Right lung (tissue), 5 donors: ENCODE data around the gene ARHGAP32. TPM values are rescaled to one million over a fixed set of nuclear protein-coding genes. Genes with fewer than 3 reads are reported as not detected.

Source experiments
- DNase-seq, 2 donors: peaks; one replicate each; pipeline ENCODE4 v3.0.0-alpha.2; 2013
- polyA plus RNA-seq, 5 donors: library from polyadenylated mRNA; unstranded; fragments of 120-200 nt; gene quantifications; one replicate each; pipeline versions ENCODE4 v1.2.1 to v1.2.3, GENCODE V29; 2013; ENCODE audit warnings: inconsistent platforms in 1 of 5, low replicate concordance in 1 of 5; ENCODE audit not compliant: insufficient read length in 5 of 5, insufficient read depth in 1 of 5

Gene ARHGAP32
- polyA plus RNA-seq, 5 donors, result 11.2 to 17.5 (median 14.5) TPM

- peak; percentile 56 to 72 for DNase-seq
These were observed 235.5 kb downstream of the ARHGAP32 start for GRCh38 chr11:128956401-128957201.

GRCh38 chr11:128955636-128956035 is 236.5 kb downstream of the ARHGAP32 start:
- DNase-seq, result no peak

DNA sequence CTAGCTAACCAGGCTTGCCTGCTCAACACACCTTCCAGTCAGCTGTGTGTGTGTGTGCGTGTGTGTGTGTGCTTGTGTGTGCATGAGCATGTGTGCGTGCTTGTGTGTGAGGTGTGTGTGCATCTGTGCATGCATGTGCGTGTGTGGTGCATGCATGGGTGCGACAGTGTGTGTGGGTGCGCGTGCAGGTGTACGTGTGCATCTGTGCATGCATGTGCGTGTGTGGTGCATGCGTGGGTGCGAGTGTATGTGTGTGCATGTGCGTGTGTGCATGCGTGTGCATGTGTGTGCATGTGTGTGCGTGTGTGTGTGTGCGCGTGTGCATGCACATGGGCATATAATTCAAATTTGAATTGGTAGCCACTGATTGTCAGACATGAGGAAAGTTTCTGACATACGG is 239.0 kb downstream of the ARHGAP32 start:
- DNase-seq, result no peak

DNA sequence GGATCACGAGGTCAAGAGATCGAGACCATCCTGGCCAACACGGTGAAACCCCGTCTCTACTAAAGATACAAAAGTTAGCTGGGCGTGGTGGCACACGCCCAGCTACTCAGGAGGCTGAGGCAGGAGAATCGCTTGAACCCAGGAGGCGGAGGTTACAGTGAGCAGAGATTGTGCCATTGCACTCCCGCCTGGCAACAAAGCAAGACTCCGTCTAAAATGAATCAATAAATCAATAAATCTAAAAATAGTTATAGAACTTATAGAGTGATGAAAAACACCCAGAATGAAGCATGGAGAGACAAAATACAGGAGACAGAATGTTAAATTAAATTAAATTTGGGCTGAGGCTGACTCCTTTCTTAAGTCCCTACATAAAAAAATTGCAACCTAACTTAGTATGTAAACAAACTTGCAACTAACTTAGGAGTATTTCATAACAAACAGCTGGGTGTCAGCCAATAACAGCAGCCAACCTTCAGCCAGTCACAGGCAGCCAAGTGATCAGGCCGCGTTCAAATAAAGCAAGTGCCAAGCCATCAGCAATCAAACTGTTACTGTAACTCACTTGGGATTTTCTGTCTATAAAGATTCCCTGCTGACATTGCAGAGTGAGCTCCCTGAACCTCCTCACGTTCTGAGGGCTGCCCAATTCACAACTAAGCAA is 242.2 kb downstream of the ARHGAP32 start:
- peak; percentile 72 to 74 for DNase-seq

DNA sequence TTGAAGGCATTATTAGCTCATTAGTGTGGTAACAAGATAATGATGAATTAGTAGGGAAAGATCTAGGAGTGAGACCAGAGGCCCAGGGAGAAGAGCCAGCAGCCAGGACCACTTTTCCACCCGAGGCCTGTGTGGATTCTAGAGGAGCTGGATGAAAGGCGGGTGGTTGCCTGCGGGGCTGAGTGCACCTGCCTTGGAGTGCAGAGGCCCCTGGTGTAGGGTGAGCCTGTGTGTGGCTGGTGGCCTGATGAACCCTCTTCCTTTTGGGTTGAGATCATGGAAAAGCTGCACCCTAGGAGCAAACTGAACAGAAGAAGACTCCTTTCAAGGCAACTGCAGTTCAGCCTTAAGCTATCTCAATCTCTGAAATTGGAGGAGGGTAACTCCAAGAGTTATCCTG is 243.5 kb downstream of the ARHGAP32 start:
- no peak for DNase-seq

GRCh38 chr11:128947773-128948172 is 244.4 kb downstream of the ARHGAP32 start:
- DNase-seq, result no peak

GRCh38 chr11:128946648-128947047 is 245.5 kb downstream of the ARHGAP32 start:
- no peak for DNase-seq

DNA sequence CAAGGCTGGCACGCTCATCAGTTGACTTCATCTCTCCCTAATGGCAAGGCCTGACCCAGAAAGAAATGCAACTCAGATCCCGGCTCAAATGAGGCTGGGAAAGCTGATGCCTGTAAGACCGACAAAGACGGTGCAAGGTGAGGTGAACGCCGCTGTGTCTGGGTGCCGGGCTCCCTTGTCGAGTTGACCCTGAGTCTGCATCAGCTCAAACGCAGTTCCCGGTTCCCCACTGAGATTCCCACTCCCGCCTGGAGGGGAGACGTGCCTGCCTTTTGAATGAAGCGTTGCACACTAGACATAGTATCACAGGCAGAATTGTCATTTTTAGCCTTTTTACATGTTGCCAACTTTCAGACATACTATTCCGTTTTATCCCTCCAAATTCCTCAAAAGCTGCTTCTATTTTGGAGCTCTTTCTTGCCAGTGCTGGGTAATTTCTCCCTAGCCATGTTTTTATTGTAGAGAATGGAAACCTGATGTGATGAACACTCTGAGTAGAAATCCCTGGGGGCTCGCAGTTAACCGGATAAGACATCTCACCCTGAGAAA is 248.6 kb downstream of the ARHGAP32 start:
- no peak for DNase-seq

- no peak for DNase-seq
These were observed 249.2 kb downstream of the ARHGAP32 start, which contains the start of gene TP53AIP1 for GRCh38 chr11:128942817-128943427. TP53AIP1 (minus strand) TSS chr11:128942871; CDS start chr11:128937818, 5,053 bp downstream.

- DNase-seq, result no peak
These were observed 249.9 kb downstream of the ARHGAP32 start for GRCh38 chr11:128942272-128942612.

- no peak for DNase-seq
These were observed 250.4 kb downstream of the ARHGAP32 start for GRCh38 chr11:128941573-128942271.

- DNase-seq, result no peak
These were observed 251.0 kb downstream of the ARHGAP32 start for GRCh38 chr11:128941110-128941509.

- no peak for DNase-seq
These were observed 251.5 kb downstream of the ARHGAP32 start for GRCh38 chr11:128940603-128941002.

DNA sequence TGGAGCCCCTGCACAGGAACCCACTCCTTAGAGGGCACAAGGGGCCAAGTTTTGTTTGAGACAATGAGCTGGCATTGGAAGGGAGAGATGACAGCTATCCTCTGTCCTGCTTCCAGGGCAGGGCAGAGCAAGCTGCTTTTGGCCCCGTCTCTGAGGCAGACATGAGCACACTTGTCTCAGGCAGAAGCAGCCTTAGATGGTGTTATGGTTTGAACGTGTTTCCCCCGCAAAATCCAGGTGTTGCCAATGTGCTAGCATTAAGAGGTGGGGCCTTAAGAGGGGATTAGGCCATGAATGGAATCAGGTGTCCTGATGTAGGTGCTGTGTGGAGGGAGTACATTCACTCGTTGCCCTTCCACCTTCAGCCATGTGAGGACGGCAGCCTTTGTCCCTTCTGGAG is 252.0 kb downstream of the ARHGAP32 start:
- no peak for DNase-seq

- no peak for DNase-seq
These were observed 252.5 kb downstream of the ARHGAP32 start for GRCh38 chr11:128939591-128939990.

- no peak for DNase-seq
These were observed 253.8 kb downstream of the ARHGAP32 start for GRCh38 chr11:128938156-128938885.

DNA sequence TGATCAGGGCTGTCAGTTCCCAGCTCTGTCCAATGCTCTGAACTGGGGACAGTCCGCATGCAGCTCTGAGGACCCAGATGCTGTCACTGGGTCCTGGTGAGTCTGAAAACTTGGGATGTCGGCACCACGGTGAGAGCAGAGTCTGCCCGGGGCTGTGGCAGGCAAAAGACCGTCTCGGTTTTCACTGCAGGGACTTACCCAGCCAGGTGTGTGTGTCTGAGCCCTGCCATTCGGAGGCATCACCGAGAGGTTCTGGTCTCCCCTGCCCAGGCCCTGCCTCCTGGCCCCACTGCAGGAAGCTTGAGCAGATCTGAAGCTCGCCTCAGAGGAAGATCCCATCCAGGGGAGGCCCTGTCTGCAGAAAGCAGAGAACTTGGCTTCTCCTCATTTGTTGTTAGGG is 254.6 kb downstream of the ARHGAP32 start:
- DNase-seq, result no peak

DNA sequence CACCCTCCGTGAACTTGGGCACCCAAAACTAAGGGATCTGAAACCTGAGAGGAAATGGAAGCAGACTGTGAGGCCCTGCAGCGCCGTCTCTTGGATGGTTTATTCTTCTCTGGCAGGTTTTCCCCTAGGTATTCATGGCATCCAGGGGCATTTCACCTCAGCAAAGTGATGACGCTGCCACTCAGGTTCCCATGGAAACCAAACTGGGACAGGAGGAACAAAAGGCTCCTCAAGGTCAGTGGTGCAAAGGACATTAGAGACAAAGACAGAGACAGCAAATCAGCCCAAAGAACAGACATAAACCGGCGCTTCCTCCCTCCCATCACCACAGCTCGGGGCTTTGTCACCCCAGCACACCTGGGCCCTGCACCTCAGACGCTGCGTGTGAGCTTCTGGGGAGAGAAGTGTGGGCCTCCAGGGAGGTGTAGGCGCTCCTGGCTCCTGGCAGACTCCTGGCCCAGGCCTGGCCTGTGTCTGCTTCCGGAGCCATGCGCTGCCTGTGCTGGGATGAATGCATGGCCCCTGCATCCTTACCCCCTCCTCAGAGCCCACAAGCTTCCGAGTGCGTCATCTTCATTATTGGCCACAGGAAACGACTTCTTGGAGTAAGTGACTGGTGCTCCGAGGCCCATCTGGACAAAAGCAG is 255.4 kb downstream of the ARHGAP32 start:
- DNase-seq, result peak; percentile 29 to 41

DNA sequence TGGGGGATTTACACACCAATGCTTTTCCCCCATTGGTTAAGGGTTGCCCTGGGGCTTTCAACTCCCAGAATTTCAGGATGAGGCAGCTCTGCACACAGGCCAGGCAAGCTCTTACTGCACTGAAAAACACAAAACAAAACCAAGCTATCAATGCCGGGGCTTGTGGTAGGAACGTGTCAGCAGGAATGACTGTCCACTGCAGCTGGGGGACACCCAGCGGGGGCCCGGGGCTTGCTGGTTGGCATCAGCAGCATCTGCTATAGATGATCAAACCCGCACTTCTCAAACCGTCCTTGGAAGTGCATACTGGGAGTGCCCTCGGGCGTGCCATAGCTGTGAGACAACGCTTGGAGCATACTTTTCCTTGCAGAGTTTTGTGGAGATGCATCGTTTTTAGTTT is 257.2 kb downstream of the ARHGAP32 start:
- DNase-seq, result no peak

DNA sequence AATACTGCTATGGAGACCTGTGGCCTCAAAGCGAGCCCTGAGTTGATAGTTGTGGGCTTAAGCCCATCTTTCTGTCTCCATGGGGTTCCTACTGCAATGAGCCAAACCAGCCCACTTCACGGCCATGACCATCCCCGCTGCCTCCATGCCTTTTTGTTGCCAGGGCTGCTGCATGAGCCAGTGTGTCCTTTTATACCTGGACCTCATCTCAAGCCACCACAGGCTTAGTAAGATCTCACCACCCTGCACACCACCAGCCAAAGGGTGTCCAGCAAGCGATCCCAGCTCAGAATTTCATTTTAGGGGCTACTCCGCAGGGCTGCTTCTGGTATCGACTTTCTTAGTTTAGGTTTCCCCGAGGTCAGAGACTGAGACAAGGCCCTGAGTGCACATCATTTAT is 257.8 kb downstream of the ARHGAP32 start:
- DNase-seq, result no peak
